Endothelial cell of umbilical vein (primary cell): Measurements from ENCODE around the gene SCAANT1. TPM values are rescaled to one million over a fixed set of nuclear protein-coding genes. Genes with fewer than 3 reads are reported as not detected.

Experiments used
- BruUV-seq: library from RNA; stranded (reverse); fragments of 400-500 nt; replicated peaks from 2 replicates; lab custom pipeline; 2021; lab: Mats Ljungman, UMichigan
- CTCF ChIA-PET: fragments of 300-600, 350-600 bp; sonication (Branson Sonifier 250); formaldehyde crosslinking; loops from one replicate; lab custom pipeline; 2021; ENCODE audit warnings: antibody characterized with exemption, inconsistent platforms; lab: Charles Lee
- POLR2A ChIA-PET: fragments of 300-600, 350-600 bp; sonication (Branson Sonifier 250); formaldehyde crosslinking; loops from one replicate; lab custom pipeline; 2021; ENCODE audit warnings: antibody characterized with exemption, inconsistent platforms; lab: Charles Lee
- DNase-seq: peaks from one replicate; pipeline ENCODE4 v3.0.0-alpha.2; 2011; ENCODE audit warnings: low read depth, low spot score
- FAIRE-seq: peaks from 2 replicates; lab custom pipeline; 2011; peaks lifted over from hg19 to GRCh38; lab: Jason Lieb, UNC
- H2AFZ ChIP-seq: 2 replicates; pipeline ENCODE4 v1.6.0; 2012; ENCODE audit warnings: low read depth, low read length, control low read depth, inconsistent platforms
- H3K27ac ChIP-seq: 2 replicates; pipeline ENCODE4 v1.5.1; 2011; ENCODE audit warnings: low read depth, mild to moderate bottlenecking, control low read depth, low read length, moderate library complexity; ENCODE audit not compliant: insufficient read depth
- H3K27me3 ChIP-seq, 2 experiments: 2 replicates each; pipeline versions ENCODE4 v1.6.0 to v1.6.1; 2011; ENCODE audit warnings: low read length in 2 of 2, mixed read lengths in 1 of 2; ENCODE audit not compliant: control insufficient read depth in 2 of 2, insufficient read depth in 2 of 2
- H3K36me3 ChIP-seq, 2 experiments: 2 replicates in 1 of 2; 3 replicates in 1 of 2; pipeline ENCODE4 v1.5.1; 2011; ENCODE audit warnings: low read length in 2 of 2, mild to moderate bottlenecking in 1 of 2, moderate library complexity in 1 of 2; ENCODE audit not compliant: control insufficient read depth in 2 of 2, insufficient read depth in 2 of 2; ENCODE audit errors: extremely low read depth in 1 of 2
- H3K4me1 ChIP-seq: 3 replicates; pipeline ENCODE4 v1.5.1; 2011; ENCODE audit warnings: mild to moderate bottlenecking, low read length; ENCODE audit not compliant: control insufficient read depth, insufficient read depth; ENCODE audit errors: extremely low read depth
- H3K4me2 ChIP-seq: 2 replicates; pipeline ENCODE4 v1.6.1; 2011; ENCODE audit warnings: low read length, control low read depth, mixed read lengths; ENCODE audit not compliant: insufficient read depth
- H3K4me3 ChIP-seq, 3 experiments: fragments of 200-600 bp in 1 of 3; sonication (generic), shearing (Covaris generic) in 1 of 3; replicated peaks in 1 of 3; 2 replicates each; pipeline ENCODE4 v1.5.1; 2011 to 2016; ENCODE audit warnings: control low read depth in 3 of 3, low read length in 3 of 3, mild to moderate bottlenecking in 2 of 3, inconsistent platforms in 1 of 3, low read depth in 1 of 3, moderate library complexity in 1 of 3; ENCODE audit not compliant: insufficient read depth in 1 of 3
- H3K79me2 ChIP-seq: 2 replicates; pipeline ENCODE4 v1.6.0; 2012; ENCODE audit warnings: low read length, inconsistent platforms; ENCODE audit not compliant: control insufficient read depth, insufficient read depth
- H3K9ac ChIP-seq: replicated peaks from 2 replicates; pipeline ENCODE3; 2011; ENCODE audit warnings: low read length, control low read depth; ENCODE audit not compliant: insufficient read depth; ENCODE audit errors: extremely low read depth
- H3K9me1 ChIP-seq: replicated peaks from 3 replicates; pipeline ENCODE4 v1.6.0; 2011; ENCODE audit warnings: mild to moderate bottlenecking, low read length; ENCODE audit not compliant: control insufficient read depth, insufficient read depth; ENCODE audit errors: extremely low read depth
- H3K9me3 ChIP-seq: replicated peaks from 2 replicates; pipeline ENCODE4 v1.5.1; 2012; ENCODE audit warnings: low read length, inconsistent platforms; ENCODE audit not compliant: control insufficient read depth, insufficient read depth
- H4K20me1 ChIP-seq: replicated peaks from 2 replicates; pipeline ENCODE3; 2011; ENCODE audit warnings: mild to moderate bottlenecking, low read length; ENCODE audit not compliant: control insufficient read depth, insufficient read depth; ENCODE audit errors: extremely low read depth
- CTCF ChIP-seq, 2 donors: IDR thresholded peaks; 1 replicate in 1 of 2; 2 replicates in 1 of 2; pipeline ENCODE4 v1.5.1; 2011; ENCODE audit warnings: low read length in 2 of 2, mild to moderate bottlenecking in 2 of 2, moderate library complexity in 2 of 2, control low read depth in 1 of 2, inconsistent platforms in 1 of 2, low read depth in 1 of 2; ENCODE audit not compliant: insufficient read depth in 1 of 2; ENCODE audit errors: extremely low read depth in 1 of 2
- EZH2 ChIP-seq: IDR thresholded peaks from 2 replicates; pipeline ENCODE4 v1.6.1; 2012; ENCODE audit warnings: borderline replicate concordance, low read depth, mild to moderate bottlenecking, moderate library complexity, low read length, inconsistent platforms; ENCODE audit not compliant: severe bottlenecking
- FOS ChIP-seq: IDR thresholded peaks from 2 replicates; pipeline ENCODE4 v1.6.1; 2011; ENCODE audit warnings: mild to moderate bottlenecking, low read length, moderate library complexity, borderline replicate concordance; ENCODE audit not compliant: insufficient read depth
- GATA2 ChIP-seq: IDR thresholded peaks from 2 replicates; pipeline ENCODE4 v1.7.0; 2011; ENCODE audit warnings: low read depth, mild to moderate bottlenecking, moderate library complexity, mixed read lengths, low read length; ENCODE audit not compliant: insufficient read length, insufficient read depth
- JUN ChIP-seq: IDR thresholded peaks from 2 replicates; pipeline ENCODE4 v1.6.1; 2011; ENCODE audit warnings: borderline replicate concordance, low read depth; ENCODE audit not compliant: insufficient read length, insufficient read depth
- MAX ChIP-seq: IDR thresholded peaks from 2 replicates; pipeline ENCODE4 v1.6.1; 2011; ENCODE audit not compliant: insufficient read depth, insufficient read length
- MYC ChIP-seq: IDR thresholded peaks from one replicate; pipeline ENCODE4 v1.6.1; 2011; ENCODE audit warnings: mild to moderate bottlenecking, low read depth, low read length
- POLR2A ChIP-seq: IDR thresholded peaks from 2 replicates; pipeline ENCODE4 v1.6.1; 2012; ENCODE audit warnings: low read depth, mild to moderate bottlenecking, control low read depth, low read length
- POLR2AphosphoS5 ChIP-seq: IDR thresholded peaks from 2 replicates; pipeline ENCODE4 v1.6.1; 2012; ENCODE audit warnings: low read depth, mild to moderate bottlenecking, control low read depth, low read length, moderate library complexity; ENCODE audit not compliant: insufficient read depth
- dilution Hi-C: fragments of 300-500 bp; cut with MboI; formaldehyde crosslinking; loops from one replicate; pipeline ENCODE4 v1.15.0; 2019; ENCODE audit warnings: low sequenced_read_pairs; ENCODE audit not compliant: extremely low pct_ligation_motif_present
- intact Hi-C: fragments of 100-400 bp; cut with micrococcal nuclease; formaldehyde crosslinking; loops from one replicate; pipeline ENCODE4 v1.10.0; 2022
- polyA plus RNA-seq, 4 experiments: library from polyadenylated mRNA; depleted of rRNA in 3 of 4; stranded (reverse) in 3 of 4; unstranded in 1 of 4; fragments of >200 nt; gene quantifications; 2 replicates each; pipeline versions ENCODE4 v1.2.1 to v1.2.3, GENCODE V29; 2011 to 2012; ENCODE audit warnings: missing spikeins in 1 of 4
- total RNA-seq: library from RNA; stranded (reverse); gene quantifications from 2 replicates; pipeline ENCODE4 v1.2.3, GENCODE V29; 2021

SCAANT1 gene
- total and polyA plus RNA-seq, 2 donors (not counting 3 experiments of a cell fraction or from before 2014, with no cell fraction given), result not detected

- DNase-seq, result no peak
- Histone ChIP-seq H3K4me2 (no peak overlapping the region), H3K27me3 (no peaks in the 10 kb centered on the region), H3K27ac (no peak overlapping the region), H3K79me2 (peaks cover 33% of the 10 kb centered on the region), H3K9ac (no peak overlapping the region), H3K9me1 (no peaks in the 10 kb centered on the region), H2AFZ (no peak overlapping the region), H3K36me3 (peaks cover 0 to 6% of the 10 kb centered on the region in 2 experiments), H3K4me1 (peaks cover 3% of the 10 kb centered on the region), H4K20me1 (no peaks in the 10 kb centered on the region), H3K4me3 (no peak overlapping the region), H3K9me3 (no peaks in the 10 kb centered on the region)
- intact Hi-C loops (no loop called here), dilution Hi-C loops (no loop called here)
- no peak for FAIRE-seq
- ChIA-PET CTCF (interaction anchor here (1.9 kb wide), 1 partner anchor 10 kb away, joined by 11 read pairs; no protein-coding TSS in a partner anchor), POLR2A (no interaction called here)
- no TSS peak for BruUV-seq
- TF ChIP-seq JUN (no peak), POLR2AphosphoS5 (no peak), MAX (no peak), GATA2 (no peak), FOS (no peak), CTCF (IDR thresholded peaks at IDR 0.05; ENCODE audit: extremely low read depth in 1 of 2, insufficient read depth in 1 of 2, low read depth in 1 of 2, low read length in 2 of 2) (no peak), EZH2 (no peak), POLR2A (no peak), MYC (no peak)
Measured at GRCh38 chr3:63950698-63951097, 38.5 kb upstream of the SCAANT1 start.
